ENCODE measurements around the gene CTNNAL1. TPM values are rescaled to one million over a fixed set of nuclear protein-coding genes. Genes with fewer than 3 reads are reported as not detected.
A peak's percentile ranks its signal among the peaks of the same experiment; 100 is the strongest.
"Not testable (repeated sequence)": the region's sequence is repeated elsewhere in the genome, so short reads cannot be mapped to it uniquely, and the experiment has no call there.

Gene CTNNAL1, protein sequence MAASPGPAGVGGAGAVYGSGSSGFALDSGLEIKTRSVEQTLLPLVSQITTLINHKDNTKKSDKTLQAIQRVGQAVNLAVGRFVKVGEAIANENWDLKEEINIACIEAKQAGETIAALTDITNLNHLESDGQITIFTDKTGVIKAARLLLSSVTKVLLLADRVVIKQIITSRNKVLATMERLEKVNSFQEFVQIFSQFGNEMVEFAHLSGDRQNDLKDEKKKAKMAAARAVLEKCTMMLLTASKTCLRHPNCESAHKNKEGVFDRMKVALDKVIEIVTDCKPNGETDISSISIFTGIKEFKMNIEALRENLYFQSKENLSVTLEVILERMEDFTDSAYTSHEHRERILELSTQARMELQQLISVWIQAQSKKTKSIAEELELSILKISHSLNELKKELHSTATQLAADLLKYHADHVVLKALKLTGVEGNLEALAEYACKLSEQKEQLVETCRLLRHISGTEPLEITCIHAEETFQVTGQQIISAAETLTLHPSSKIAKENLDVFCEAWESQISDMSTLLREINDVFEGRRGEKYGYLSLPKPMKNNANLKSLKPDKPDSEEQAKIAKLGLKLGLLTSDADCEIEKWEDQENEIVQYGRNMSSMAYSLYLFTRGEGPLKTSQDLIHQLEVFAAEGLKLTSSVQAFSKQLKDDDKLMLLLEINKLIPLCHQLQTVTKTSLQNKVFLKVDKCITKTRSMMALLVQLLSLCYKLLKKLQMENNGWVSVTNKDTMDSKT
- total RNA-seq: 69.4 TPM
- long read RNA-seq, transcript CTNNAL1-201 (19 exons, 2,490 nt): major isoform, 226 of 279 reads
- long read RNA-seq, transcript CTNNAL1-204 (19 exons, 2,522 nt): minor isoform, 11 of 279 reads
- long read RNA-seq, partial matches to known transcripts: 8 of 279 reads
- long read RNA-seq, other reads (novel, unspliced or antisense): 34 of 279 reads

DNA sequence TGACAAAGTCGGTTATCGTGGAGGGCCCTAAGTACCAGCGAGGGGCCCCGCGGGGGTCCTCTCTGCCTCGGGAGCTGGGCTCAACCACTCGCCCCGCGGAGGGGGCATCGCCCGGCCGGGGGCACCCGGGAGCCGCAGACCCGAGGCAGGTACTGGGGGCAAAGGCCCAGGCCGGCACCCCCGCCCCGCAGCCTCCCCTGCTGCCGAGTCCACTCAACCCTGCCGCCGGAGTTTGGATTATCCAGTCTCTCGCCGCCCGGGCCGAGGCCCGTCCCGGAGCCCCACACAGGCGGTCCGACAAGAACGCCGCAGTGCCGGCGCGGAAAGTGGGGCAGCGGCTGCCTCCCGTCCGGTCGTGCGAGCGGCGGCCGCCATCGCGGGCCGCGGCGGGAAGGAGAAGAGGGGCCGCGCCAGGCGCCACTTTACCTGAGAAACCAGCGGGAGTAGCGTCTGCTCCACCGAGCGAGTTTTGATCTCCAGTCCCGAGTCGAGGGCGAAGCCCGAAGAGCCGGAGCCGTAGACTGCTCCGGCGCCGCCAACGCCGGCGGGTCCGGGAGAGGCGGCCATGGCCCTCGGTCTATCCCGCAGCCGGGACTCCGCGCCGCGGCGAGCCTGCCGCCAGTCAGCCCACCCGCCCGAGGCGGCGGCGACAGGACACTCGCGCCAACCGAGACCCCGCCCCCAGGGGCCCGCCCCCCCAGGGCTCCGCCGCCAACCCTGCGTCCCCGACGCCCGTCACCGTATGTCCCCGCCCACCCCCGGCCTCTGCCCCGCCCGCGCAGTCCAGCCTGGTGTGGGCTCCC, at the start of gene CTNNAL1:
Gene CTNNAL1, minus strand, starts transcription at position 624 of the 803 bp plus-strand sequence. Its CDS starts 57 bp downstream, at position 567.
- ATAC-seq (peak; percentile 98), DNase-seq (peak; percentile 97)
- TF ChIP-seq, protein P1, sequence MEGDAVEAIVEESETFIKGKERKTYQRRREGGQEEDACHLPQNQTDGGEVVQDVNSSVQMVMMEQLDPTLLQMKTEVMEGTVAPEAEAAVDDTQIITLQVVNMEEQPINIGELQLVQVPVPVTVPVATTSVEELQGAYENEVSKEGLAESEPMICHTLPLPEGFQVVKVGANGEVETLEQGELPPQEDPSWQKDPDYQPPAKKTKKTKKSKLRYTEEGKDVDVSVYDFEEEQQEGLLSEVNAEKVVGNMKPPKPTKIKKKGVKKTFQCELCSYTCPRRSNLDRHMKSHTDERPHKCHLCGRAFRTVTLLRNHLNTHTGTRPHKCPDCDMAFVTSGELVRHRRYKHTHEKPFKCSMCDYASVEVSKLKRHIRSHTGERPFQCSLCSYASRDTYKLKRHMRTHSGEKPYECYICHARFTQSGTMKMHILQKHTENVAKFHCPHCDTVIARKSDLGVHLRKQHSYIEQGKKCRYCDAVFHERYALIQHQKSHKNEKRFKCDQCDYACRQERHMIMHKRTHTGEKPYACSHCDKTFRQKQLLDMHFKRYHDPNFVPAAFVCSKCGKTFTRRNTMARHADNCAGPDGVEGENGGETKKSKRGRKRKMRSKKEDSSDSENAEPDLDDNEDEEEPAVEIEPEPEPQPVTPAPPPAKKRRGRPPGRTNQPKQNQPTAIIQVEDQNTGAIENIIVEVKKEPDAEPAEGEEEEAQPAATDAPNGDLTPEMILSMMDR (IDR thresholded peaks at IDR 0.05): no peak
- Histone ChIP-seq H3K27me3 (no peaks in the 10 kb centered on the region), H3K36me3 (no peaks in the 10 kb centered on the region), H3K4me3 (peak within 1 kb of the TSS; percentile 80), H3K4me1 (peaks cover 51% of the 10 kb centered on the region), H3K9me3 (no peaks in the 10 kb centered on the region), H3K27ac (peak within 1 kb of the TSS; percentile 89)
- intact Hi-C loops (cut with DNase I): no loop called here

DNA sequence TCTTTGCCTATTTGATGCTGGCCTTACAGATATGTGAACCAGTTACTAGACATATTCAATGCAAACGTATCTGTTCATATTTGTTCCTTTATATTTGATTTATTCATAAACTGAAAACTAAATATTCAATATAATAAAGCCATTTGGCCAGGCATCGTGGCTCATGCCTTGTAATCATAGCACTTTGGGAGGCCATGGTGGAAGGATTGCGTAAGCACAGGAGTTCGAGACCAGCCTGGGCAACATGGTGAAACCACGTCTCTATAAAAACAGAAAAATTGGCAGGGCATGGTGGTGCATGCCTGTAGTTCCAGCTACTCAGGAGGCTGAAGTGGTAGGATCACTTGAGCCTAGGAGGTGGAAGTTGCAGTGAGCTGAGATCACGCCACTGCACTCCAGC, 49.2 kb upstream of the CTNNAL1 start:
- H3K4me1 ChIP-seq: peaks cover 6% of the 10 kb centered on the region
- ATAC-seq (no peak), DNase-seq (no peak)
- intact Hi-C loops (cut with DNase I): no loop called here
- no peaks in the 10 kb centered on the region for H3K9me3 ChIP-seq
- H3K4me3 ChIP-seq: no peak overlapping the region
- peaks cover 86% of the 10 kb centered on the region for H3K36me3 ChIP-seq
- no peaks in the 10 kb centered on the region for H3K27me3 ChIP-seq
- TF ChIP-seq, protein P1 (IDR thresholded peaks at IDR 0.05): no peak
- no peak overlapping the region for H3K27ac ChIP-seq

DNA sequence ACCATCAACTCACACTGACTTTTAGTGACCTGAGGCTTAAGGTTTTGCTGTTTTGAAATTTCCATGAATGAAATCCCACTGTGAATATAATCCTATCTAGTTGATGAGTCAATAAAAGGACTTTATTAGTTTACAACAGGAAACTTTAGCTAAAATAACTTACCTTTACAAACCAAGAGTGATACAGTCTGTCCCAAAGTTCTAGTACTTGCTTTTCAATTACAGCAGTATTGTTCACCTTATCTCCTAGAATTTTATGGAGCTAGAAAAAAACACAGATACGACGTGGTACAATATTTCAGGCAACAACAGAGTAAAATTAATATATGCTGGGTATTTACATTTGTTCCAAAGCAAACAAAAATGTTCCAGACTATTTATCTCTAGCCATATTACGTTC, 46.9 kb upstream of the CTNNAL1 start:
- peaks cover 6% of the 10 kb centered on the region for H3K4me1 ChIP-seq
- H3K9me3 ChIP-seq: no peaks in the 10 kb centered on the region
- TF ChIP-seq, protein P1 (IDR thresholded peaks at IDR 0.05): no peak
- no peaks in the 10 kb centered on the region for H3K27me3 ChIP-seq
- H3K36me3 ChIP-seq: peaks cover 96% of the 10 kb centered on the region
- DNase-seq (no peak), ATAC-seq (no peak)
- intact Hi-C loops (cut with DNase I): no loop called here
- no peak overlapping the region for H3K4me3 ChIP-seq
- no peak overlapping the region for H3K27ac ChIP-seq

DNA sequence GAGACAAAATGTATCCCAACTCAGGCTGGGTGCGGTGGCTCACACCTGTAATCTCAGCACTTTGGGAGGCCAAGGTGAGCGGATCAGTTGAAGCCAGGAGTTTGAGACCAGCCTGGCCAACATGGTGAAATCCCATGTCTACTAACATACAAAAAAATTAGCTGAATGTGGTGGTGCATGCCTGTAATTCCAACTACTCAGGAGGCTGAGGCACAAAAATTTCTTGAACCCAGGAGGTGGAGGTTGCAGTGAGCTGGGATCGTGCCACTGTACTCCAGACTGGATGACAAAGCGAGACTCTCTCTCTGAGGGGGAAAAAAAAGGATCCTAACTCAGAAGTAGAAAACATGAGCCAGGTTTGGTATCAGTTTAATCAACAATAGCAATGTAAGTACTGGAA, 39.8 kb upstream of the CTNNAL1 start:
- ATAC-seq; H3K4me1 ChIP-seq; DNase-seq; H3K27ac ChIP-seq; H3K9me3 ChIP-seq; intact Hi-C loops (cut with DNase I); H3K27me3 ChIP-seq; H3K4me3 ChIP-seq: not testable (repeated sequence)
- H3K36me3 ChIP-seq: peaks cover 85% of the 10 kb centered on the region

DNA sequence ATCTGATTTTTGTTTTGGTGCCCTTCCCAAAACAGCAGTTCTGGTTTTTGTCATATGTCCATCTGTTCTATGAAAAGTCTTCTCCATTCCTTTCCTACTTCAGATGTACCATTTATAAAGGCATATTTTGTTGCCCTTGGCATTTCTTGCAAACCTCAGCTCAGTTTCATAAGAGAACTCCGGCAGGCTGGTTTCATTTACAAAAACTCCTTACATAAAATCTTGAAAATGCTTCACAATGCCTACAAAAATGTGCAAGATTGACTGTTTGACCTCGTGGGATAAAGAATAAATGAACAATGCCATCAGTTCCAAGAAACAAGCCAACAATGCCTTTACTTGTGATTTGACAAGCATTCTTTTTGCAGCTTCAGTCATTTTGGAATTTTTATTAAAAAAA, 39.1 kb upstream of the CTNNAL1 start:
- intact Hi-C loops (cut with DNase I): no loop called here
- H3K36me3 ChIP-seq: peaks cover 85% of the 10 kb centered on the region
- TF ChIP-seq, protein P1 (IDR thresholded peaks at IDR 0.05): no peak
- no peak for ATAC-seq
- DNase-seq: no peak
- no peaks in the 10 kb centered on the region for H3K9me3 ChIP-seq
- no peak overlapping the region for H3K4me3 ChIP-seq
- no peaks in the 10 kb centered on the region for H3K27me3 ChIP-seq
- H3K4me1 ChIP-seq: no peaks in the 10 kb centered on the region
- H3K27ac ChIP-seq: no peak overlapping the region
